ENCODE measurements around the gene LAMC3. TPM values are rescaled to one million over a fixed set of nuclear protein-coding genes. Genes with fewer than 3 reads are reported as not detected.
"Not testable (repeated sequence)": the region's sequence is repeated elsewhere in the genome, so short reads cannot be mapped to it uniquely, and the experiment has no call there.

The LAMC3 gene
- total RNA-seq, 2 experiments from 2014 or later, result 0.40 to 0.59 TPM

- CTCF ChIA-PET, result interaction anchor here (0.6 kb wide), 1 partner anchor 33 kb away, joined by 3 read pairs; the partner anchor contains the start of gene NUP214
- no peak for ATAC-seq
- Mint-ChIP-seq H3K27ac (no peak overlapping the region), H3K4me1 (peaks cover 3% of the 10 kb centered on the region), H3K9me3 (ENCODE audit: low read depth) (no peaks in the 10 kb centered on the region), H3K36me3 (ENCODE audit: low read depth) (no peaks in the 10 kb centered on the region), H3K27me3 (peaks cover 28% of the 10 kb centered on the region), H3K4me3 (no peak overlapping the region)
- no peak for DNase-seq
- POLR2A ChIA-PET, result no interaction called here
- intact Hi-C loops (cut with DNase I, micrococcal nuclease), result no loop called here
Measured at GRCh38 chr9:131092548-131093440, 83.8 kb downstream of the LAMC3 start.

- ChIA-PET CTCF (interaction anchor here (1.0 kb wide), 1 partner anchor 13 kb away, joined by 4 read pairs; no protein-coding TSS in a partner anchor), POLR2A (no interaction called here)
- Mint-ChIP-seq H3K4me3 (no peak overlapping the region), H3K4me1 (peaks cover 3% of the 10 kb centered on the region), H3K9me3 (ENCODE audit: low read depth) (no peaks in the 10 kb centered on the region), H3K27me3 (peaks cover 28% of the 10 kb centered on the region), H3K27ac (no peak overlapping the region), H3K36me3 (ENCODE audit: low read depth) (no peaks in the 10 kb centered on the region)
- ATAC-seq (no peak), DNase-seq (no peak)
- intact Hi-C loops (cut with DNase I, micrococcal nuclease), result no loop called here
Measured at GRCh38 chr9:131094015-131094414, 85.0 kb downstream of the LAMC3 start.

GRCh38 chr9:131094622-131095021, 85.6 kb downstream of the LAMC3 start:
- DNase-seq (no peak), ATAC-seq (no peak)
- H3K36me3 Mint-ChIP-seq (ENCODE audit: low read depth), result no peaks in the 10 kb centered on the region
- no peak overlapping the region for H3K4me3 Mint-ChIP-seq
- POLR2A ChIA-PET, result no interaction called here
- H3K4me1 Mint-ChIP-seq, result peaks cover 3% of the 10 kb centered on the region
- H3K9me3 Mint-ChIP-seq (ENCODE audit: low read depth), result no peaks in the 10 kb centered on the region
- intact Hi-C loops (cut with DNase I, micrococcal nuclease), result no loop called here
- CTCF ChIA-PET, result interaction anchor here (1.0 kb wide), 1 partner anchor 12 kb away, joined by 4 read pairs; no protein-coding TSS in a partner anchor
- H3K27ac Mint-ChIP-seq, result no peak overlapping the region
- peaks cover 28% of the 10 kb centered on the region for H3K27me3 Mint-ChIP-seq

- CTCF ChIA-PET, result no interaction called here
- POLR2A ChIA-PET, result no interaction called here
- intact Hi-C loops (cut with DNase I, micrococcal nuclease), result loop anchor here in 1 of 2 experiments (1.0 kb wide), 1 partner anchor 30 kb away; the partner anchor contains the start of gene NUP214
- ATAC-seq, result peak; percentile 64
- H3K4me3 Mint-ChIP-seq, result peak overlapping the region; percentile 63
- no peaks in the 10 kb centered on the region for H3K36me3 Mint-ChIP-seq (ENCODE audit: low read depth)
- H3K9me3 Mint-ChIP-seq (ENCODE audit: low read depth), result no peaks in the 10 kb centered on the region
- H3K27me3 Mint-ChIP-seq, result peaks cover 28% of the 10 kb centered on the region
- H3K27ac Mint-ChIP-seq, result no peak overlapping the region
- DNase-seq, result no peak
- peaks cover 3% of the 10 kb centered on the region for H3K4me1 Mint-ChIP-seq
Measured at GRCh38 chr9:131095666-131096268, 86.8 kb downstream of the LAMC3 start.

GRCh38 chr9:131096269-131097125, 87.5 kb downstream of the LAMC3 start, which contains the start of gene AIF1L:
Gene AIF1L, plus strand, starts transcription at chr9:131096531. Its CDS starts 99 bp downstream, at chr9:131096630.
- peak; percentile 39 for ATAC-seq
- POLR2A ChIA-PET, result no interaction called here
- H3K27ac Mint-ChIP-seq, result no peak within 1 kb of the TSS
- peaks cover 28% of the 10 kb centered on the region for H3K27me3 Mint-ChIP-seq
- intact Hi-C loops (cut with DNase I, micrococcal nuclease), result loop anchor here in 1 of 2 experiments (1.0 kb wide), 1 partner anchor 29 kb away; the partner anchor contains the start of gene NUP214
- peak; percentile 58 for DNase-seq
- H3K36me3 Mint-ChIP-seq (ENCODE audit: low read depth), result no peaks in the 10 kb centered on the region
- CTCF ChIA-PET, result interaction anchor here (0.6 to 2.1 kb wide), 2 partner anchors 18 to 39 kb away, joined by 3 to 4 read pairs; no protein-coding TSS in a partner anchor
- peaks cover 3% of the 10 kb centered on the region for H3K4me1 Mint-ChIP-seq
- H3K4me3 Mint-ChIP-seq, result peak within 1 kb of the TSS; percentile 63
- no peaks in the 10 kb centered on the region for H3K9me3 Mint-ChIP-seq (ENCODE audit: low read depth)

- ATAC-seq (no peak), DNase-seq (no peak)
- H3K36me3 Mint-ChIP-seq (ENCODE audit: low read depth), result no peaks in the 10 kb centered on the region
- H3K27ac Mint-ChIP-seq, result no peak overlapping the region
- intact Hi-C loops (cut with DNase I, micrococcal nuclease), result no loop called here
- H3K4me1 Mint-ChIP-seq, result peaks cover 3% of the 10 kb centered on the region
- H3K9me3 Mint-ChIP-seq (ENCODE audit: low read depth), result no peaks in the 10 kb centered on the region
- ChIA-PET POLR2A (no interaction called here), CTCF (interaction anchor here (0.6 to 2.1 kb wide), 3 partner anchors 17 to 40 kb away, joined by 3 to 4 read pairs (median 4); partner anchors contain the start of gene NUP214)
- H3K4me3 Mint-ChIP-seq, result peak overlapping the region; percentile 11
- H3K27me3 Mint-ChIP-seq, result peaks cover 28% of the 10 kb centered on the region
Measured at GRCh38 chr9:131097126-131097947, 88.4 kb downstream of the LAMC3 start.

- no peak for DNase-seq
- Mint-ChIP-seq H3K9me3 (ENCODE audit: low read depth) (no peaks in the 10 kb centered on the region), H3K27ac (no peak overlapping the region), H3K36me3 (ENCODE audit: low read depth) (no peaks in the 10 kb centered on the region), H3K4me3 (no peak overlapping the region), H3K27me3 (peaks cover 28% of the 10 kb centered on the region), H3K4me1 (peaks cover 3% of the 10 kb centered on the region)
- ChIA-PET CTCF (interaction anchor here (0.5 to 2.1 kb wide), 3 partner anchors 28 to 75 kb away, joined by 4 read pairs; partner anchors contain the start of gene NUP214), POLR2A (no interaction called here)
- intact Hi-C loops (cut with DNase I, micrococcal nuclease), result no loop called here
- ATAC-seq, result no peak
Measured at GRCh38 chr9:131097948-131098278, 88.9 kb downstream of the LAMC3 start.

- no peak overlapping the region for H3K4me3 Mint-ChIP-seq
- intact Hi-C loops (cut with DNase I, micrococcal nuclease), result no loop called here
- no peak for ATAC-seq
- no peaks in the 10 kb centered on the region for H3K36me3 Mint-ChIP-seq (ENCODE audit: low read depth)
- peaks cover 28% of the 10 kb centered on the region for H3K27me3 Mint-ChIP-seq
- peaks cover 3% of the 10 kb centered on the region for H3K4me1 Mint-ChIP-seq
- ChIA-PET POLR2A (no interaction called here), CTCF (interaction anchor here (0.5 to 2.1 kb wide), 6 partner anchors 27 to 735 kb away, joined by 3 to 4 read pairs (median 4); partner anchors contain the start of gene NUP214)
- DNase-seq, result no peak
- H3K27ac Mint-ChIP-seq, result no peak overlapping the region
- no peaks in the 10 kb centered on the region for H3K9me3 Mint-ChIP-seq (ENCODE audit: low read depth)
Measured at GRCh38 chr9:131098391-131099101, 89.6 kb downstream of the LAMC3 start.

- intact Hi-C loops (cut with DNase I, micrococcal nuclease), result no loop called here
- Mint-ChIP-seq H3K27ac (no peak overlapping the region), H3K27me3 (peaks cover 25% of the 10 kb centered on the region), H3K36me3 (ENCODE audit: low read depth) (no peaks in the 10 kb centered on the region), H3K9me3 (ENCODE audit: low read depth) (no peaks in the 10 kb centered on the region), H3K4me1 (peaks cover 3% of the 10 kb centered on the region), H3K4me3 (no peak overlapping the region)
- POLR2A ChIA-PET, result no interaction called here
- DNase-seq (no peak), ATAC-seq (no peak)
- CTCF ChIA-PET, result interaction anchor here (0.6 to 1.3 kb wide), 3 partner anchors 26 to 43 kb away, joined by 3 to 4 read pairs (median 3); partner anchors contain the start of gene NUP214
Measured at GRCh38 chr9:131099102-131099606, 90.2 kb downstream of the LAMC3 start.

- intact Hi-C loops (cut with DNase I, micrococcal nuclease); H3K9me3 Mint-ChIP-seq (ENCODE audit: low read depth); H3K4me1 Mint-ChIP-seq; ATAC-seq; H3K4me3 Mint-ChIP-seq; DNase-seq; POLR2A ChIA-PET; H3K27ac Mint-ChIP-seq; H3K36me3 Mint-ChIP-seq (ENCODE audit: low read depth): not testable (repeated sequence)
- peaks cover 20% of the 10 kb centered on the region for H3K27me3 Mint-ChIP-seq
- CTCF ChIA-PET, result interaction anchor here (0.6 to 1.0 kb wide), 3 partner anchors 44 to 98 kb away, joined by 3 to 5 read pairs (median 3); no protein-coding TSS in a partner anchor
Measured at GRCh38 chr9:131099845-131100244, 90.9 kb downstream of the LAMC3 start.
